ENCODE results near the gene AHRR.
"Not testable (repeated sequence)": the region's sequence is repeated elsewhere in the genome, so short reads cannot be mapped to it uniquely, and the experiment has no call there.

Gene AHRR

GRCh38 chr5:484556-484955 is 163.0 kb downstream of the AHRR start:
- POLR2A ChIA-PET, result no interaction called here
- CTCF ChIA-PET, result no interaction called here
- no peak for DNase-seq (ENCODE audit: extremely low spot score)
- no peak for TF ChIP-seq PKNOX1 (IDR thresholded peaks at IDR 0.05)
- TF ChIP-seq CTBP1 (IDR thresholded peaks at IDR 0.05; ENCODE audit: borderline replicate concordance), result no peak
- TF ChIP-seq LEF1 (IDR thresholded peaks at IDR 0.05; ENCODE audit: borderline replicate concordance), result no peak
- TF ChIP-seq ZNF384 (IDR thresholded peaks at IDR 0.05), result no peak
- TF ChIP-seq SP1 (IDR thresholded peaks at IDR 0.05), result no peak
- TF ChIP-seq TARDBP (IDR thresholded peaks at IDR 0.05), result no peak
- no peak for TF ChIP-seq ARNT (IDR thresholded peaks at IDR 0.05)
- no peak for TF ChIP-seq FOXM1 (IDR thresholded peaks at IDR 0.05; ENCODE audit: borderline replicate concordance)
- TF ChIP-seq HDGF (IDR thresholded peaks at IDR 0.05; ENCODE audit: borderline replicate concordance), result no peak
- TF ChIP-seq ELF4 (IDR thresholded peaks at IDR 0.05), result no peak
- no peak for TF ChIP-seq FOXK2 (IDR thresholded peaks at IDR 0.05)
- TF ChIP-seq L3MBTL2 (conservative IDR thresholded peaks at IDR 0.05), result no peak
- TF ChIP-seq NFRKB (IDR thresholded peaks at IDR 0.05), result no peak
- TF ChIP-seq BHLHE40 (IDR thresholded peaks at IDR 0.05; ENCODE audit: borderline replicate concordance), result no peak
- TF ChIP-seq FOXA1 (IDR thresholded peaks at IDR 0.05), result no peak
- TF ChIP-seq SUZ12 (IDR thresholded peaks at IDR 0.05), result no peak

- no peak for TF ChIP-seq NFRKB (IDR thresholded peaks at IDR 0.05)
- no peak for TF ChIP-seq HDGF (IDR thresholded peaks at IDR 0.05; ENCODE audit: borderline replicate concordance)
- TF ChIP-seq ARNT (IDR thresholded peaks at IDR 0.05), result no peak
- no peak for TF ChIP-seq FOXA1 (IDR thresholded peaks at IDR 0.05)
- TF ChIP-seq CTBP1 (IDR thresholded peaks at IDR 0.05; ENCODE audit: borderline replicate concordance), result no peak
- TF ChIP-seq SUZ12 (IDR thresholded peaks at IDR 0.05), result no peak
- TF ChIP-seq ZNF384 (IDR thresholded peaks at IDR 0.05), result no peak
- no peak for TF ChIP-seq PKNOX1 (IDR thresholded peaks at IDR 0.05)
- TF ChIP-seq SP1 (IDR thresholded peaks at IDR 0.05), result no peak
- TF ChIP-seq ELF4 (IDR thresholded peaks at IDR 0.05), result no peak
- no peak for TF ChIP-seq TARDBP (IDR thresholded peaks at IDR 0.05)
- POLR2A ChIA-PET, result no interaction called here
- DNase-seq (ENCODE audit: extremely low spot score), result no peak
- CTCF ChIA-PET, result no interaction called here
Observed at GRCh38 chr5:485113-485945, 163.8 kb downstream of the AHRR start.

GRCh38 chr5:485946-486491 is 164.5 kb downstream of the AHRR start:
- ChIA-PET POLR2A (no interaction called here), CTCF (no interaction called here)
- TF ChIP-seq NFRKB (IDR thresholded peaks at IDR 0.05) (no peak), TARDBP (IDR thresholded peaks at IDR 0.05) (no peak), ZNF384 (IDR thresholded peaks at IDR 0.05) (no peak), ARNT (IDR thresholded peaks at IDR 0.05) (no peak), LEF1 (IDR thresholded peaks at IDR 0.05; ENCODE audit: borderline replicate concordance) (no peak), BHLHE40 (IDR thresholded peaks at IDR 0.05; ENCODE audit: borderline replicate concordance) (no peak), L3MBTL2 (conservative IDR thresholded peaks at IDR 0.05) (no peak), SP1 (IDR thresholded peaks at IDR 0.05) (no peak), ELF4 (IDR thresholded peaks at IDR 0.05) (no peak)
- DNase-seq (ENCODE audit: extremely low spot score), result no peak

DNA sequence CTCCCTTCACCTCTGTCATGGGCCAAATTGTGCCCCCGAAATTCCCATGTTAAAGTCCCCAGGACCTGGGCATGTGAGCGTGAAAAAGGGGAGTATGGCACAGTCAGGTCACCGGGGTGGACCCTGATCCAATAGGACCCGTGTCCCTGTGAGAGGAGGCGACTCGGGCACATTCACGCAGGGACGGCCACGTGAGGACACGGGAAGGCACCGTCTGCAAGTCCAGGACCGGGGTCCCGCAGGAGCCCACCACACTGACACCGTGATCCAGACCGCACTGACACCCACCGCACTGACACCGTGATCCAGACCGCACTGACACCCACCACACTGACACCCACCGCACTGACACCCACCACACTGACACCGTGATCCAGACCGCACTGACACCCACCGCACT is 165.1 kb downstream of the AHRR start:
- DNase-seq (ENCODE audit: extremely low spot score); CTCF ChIA-PET; POLR2A ChIA-PET: not testable (repeated sequence)
